ENCODE data around the gene MED10.

DNA sequence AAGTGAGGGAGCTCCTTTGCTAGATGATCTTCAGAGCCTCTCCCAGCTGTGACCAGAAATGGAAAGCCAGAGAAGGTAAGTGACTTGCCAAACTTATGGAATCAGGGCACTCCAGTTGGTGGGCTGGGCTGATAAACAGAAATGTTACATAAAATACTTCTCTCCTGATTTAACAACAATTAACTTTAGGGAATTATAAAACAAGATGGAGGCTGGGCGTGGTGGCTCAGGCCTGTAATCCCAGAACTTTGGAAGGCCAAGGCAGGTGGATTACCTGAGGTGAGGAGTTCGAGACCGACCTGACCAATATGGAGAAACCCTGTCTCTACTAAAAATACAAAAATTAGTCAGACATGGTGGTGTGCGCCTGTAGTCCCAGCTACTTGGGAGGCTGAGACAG, 899 bp upstream of the MED10 start:
- no peak for TF ChIP-seq EZH2 (IDR thresholded peaks at IDR 0.05; ENCODE audit: low read length)
- TF ChIP-seq CTCF (optimal IDR thresholded peaks at IDR 0.05 in 1 of 3, IDR thresholded peaks at IDR 0.05 in 1 of 3, conservative IDR thresholded peaks at IDR 0.05 in 1 of 3; ENCODE audit: extremely low read depth in 1 of 3, insufficient read depth in 2 of 3, low read length in 3 of 3) = no peak

Data from keratinocyte (primary cell).